Glomerular visceral epithelial cell (primary cell): ENCODE data around the gene FAM120B.
"Not testable (repeated sequence)": the region's sequence is repeated elsewhere in the genome, so short reads cannot be mapped to it uniquely, and the experiment has no call there.

Experiments used
- DNase-seq: peaks from one replicate; pipeline ENCODE4 v3.0.0-alpha.2; 2016; ENCODE audit errors: extremely low spot score

FAM120B gene

DNA sequence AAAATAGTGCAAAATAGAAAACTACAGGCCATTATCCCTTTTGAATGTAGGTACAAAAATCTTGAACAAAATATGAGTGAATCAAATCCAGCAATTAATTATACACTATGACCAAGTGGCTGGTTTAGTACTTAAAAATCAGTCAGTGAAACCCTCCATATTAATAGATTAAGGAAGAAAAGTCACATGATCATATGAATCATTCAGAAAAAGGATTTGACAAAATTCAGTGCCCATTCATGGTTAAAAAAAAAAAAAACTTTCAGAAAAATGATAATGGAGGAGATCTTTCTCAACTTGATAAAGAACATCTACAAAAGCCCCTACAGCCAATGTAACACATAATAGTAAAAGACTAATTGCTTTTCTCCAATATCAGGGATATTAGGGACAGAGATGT, 75.0 kb downstream of the FAM120B start:
- no peak for DNase-seq

DNA sequence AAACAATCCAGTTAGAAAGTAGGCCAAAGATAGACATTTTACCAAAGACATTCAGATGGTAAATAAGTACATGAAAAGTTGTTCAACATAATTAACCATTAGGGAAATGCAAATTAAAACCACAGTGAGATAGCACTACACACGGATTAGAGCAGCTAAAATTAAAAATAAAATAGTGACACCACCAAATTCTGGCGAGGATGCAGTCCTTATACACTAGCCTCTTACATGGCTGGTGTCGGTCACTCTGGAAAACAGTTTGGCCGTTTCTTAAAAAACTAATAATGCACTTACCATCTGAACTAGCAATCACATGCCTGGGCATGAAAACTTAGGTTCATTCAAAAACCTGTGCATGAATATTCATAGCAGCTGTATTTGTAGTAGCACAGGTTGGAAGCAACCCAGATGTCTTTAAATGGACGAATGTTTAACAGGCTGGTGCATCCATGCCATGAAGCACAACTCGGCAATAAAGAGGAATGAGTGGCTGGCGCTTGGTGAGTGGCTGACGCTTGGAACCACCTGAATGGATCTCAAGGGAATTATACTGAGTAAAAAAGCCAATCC, 77.0 kb downstream of the FAM120B start:
- no peak for DNase-seq

GRCh38 chr6:170385506-170385905, 78.9 kb downstream of the FAM120B start:
- DNase-seq: no peak

DNA sequence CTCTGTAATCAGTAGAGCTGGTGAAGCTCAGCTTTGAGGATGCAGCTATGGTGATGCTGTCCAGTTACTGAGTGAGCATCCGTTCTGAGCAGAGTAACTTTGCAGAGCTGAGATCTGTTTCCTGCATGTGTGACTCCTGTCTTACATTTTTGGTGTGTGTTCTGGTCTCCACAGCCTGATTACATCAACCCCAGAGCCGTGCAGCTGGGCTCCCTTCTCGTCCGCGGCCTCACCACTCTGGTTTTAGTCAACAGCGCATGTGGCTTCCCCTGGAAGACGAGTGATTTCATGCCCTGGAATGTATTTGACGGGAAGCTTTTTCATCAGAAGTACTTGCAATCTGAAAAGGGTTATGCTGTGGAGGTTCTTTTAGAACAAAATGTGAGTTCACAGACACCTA, 81.6 kb downstream of the FAM120B start:
- no peak for DNase-seq

- DNase-seq: no peak
These were observed 86.5 kb downstream of the FAM120B start for GRCh38 chr6:170393033-170393432.

GRCh38 chr6:170393807-170394399, 87.3 kb downstream of the FAM120B start:
- peak; percentile 68 for DNase-seq

- no peak for DNase-seq
These were observed 88.4 kb downstream of the FAM120B start for GRCh38 chr6:170394980-170395379.

- not testable (repeated sequence) for DNase-seq
These were observed 92.3 kb downstream of the FAM120B start for GRCh38 chr6:170398743-170399369.

DNA sequence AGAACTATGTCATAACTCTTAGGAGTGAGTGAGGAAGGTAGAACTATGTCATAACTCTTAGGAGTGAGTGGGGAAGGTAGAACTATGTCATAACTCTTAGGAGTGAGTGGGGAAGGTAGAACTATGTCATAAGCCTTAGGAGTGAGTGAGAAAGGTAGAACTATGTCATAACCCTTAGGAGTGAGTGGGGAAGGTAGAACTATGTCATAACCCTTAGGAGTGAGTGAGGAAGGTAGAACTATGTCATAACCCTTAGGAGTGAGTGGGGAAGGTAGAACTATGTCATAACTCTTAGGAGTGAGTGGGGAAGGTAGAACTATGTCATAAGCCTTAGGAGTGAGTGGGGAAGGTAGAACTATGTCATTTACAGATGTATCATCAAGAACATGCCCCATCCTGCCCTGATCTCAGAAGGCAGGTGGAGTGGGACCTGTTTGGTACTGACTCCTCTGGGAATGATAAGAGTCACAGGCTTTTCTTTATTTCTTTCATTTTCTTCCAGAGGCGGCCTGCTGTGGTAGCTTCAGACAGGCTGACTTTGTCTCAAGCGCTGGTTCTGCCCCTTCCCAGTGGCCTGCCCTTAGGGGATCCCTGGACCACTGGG, 93.5 kb downstream of the FAM120B start:
- DNase-seq: not testable (repeated sequence)

DNA sequence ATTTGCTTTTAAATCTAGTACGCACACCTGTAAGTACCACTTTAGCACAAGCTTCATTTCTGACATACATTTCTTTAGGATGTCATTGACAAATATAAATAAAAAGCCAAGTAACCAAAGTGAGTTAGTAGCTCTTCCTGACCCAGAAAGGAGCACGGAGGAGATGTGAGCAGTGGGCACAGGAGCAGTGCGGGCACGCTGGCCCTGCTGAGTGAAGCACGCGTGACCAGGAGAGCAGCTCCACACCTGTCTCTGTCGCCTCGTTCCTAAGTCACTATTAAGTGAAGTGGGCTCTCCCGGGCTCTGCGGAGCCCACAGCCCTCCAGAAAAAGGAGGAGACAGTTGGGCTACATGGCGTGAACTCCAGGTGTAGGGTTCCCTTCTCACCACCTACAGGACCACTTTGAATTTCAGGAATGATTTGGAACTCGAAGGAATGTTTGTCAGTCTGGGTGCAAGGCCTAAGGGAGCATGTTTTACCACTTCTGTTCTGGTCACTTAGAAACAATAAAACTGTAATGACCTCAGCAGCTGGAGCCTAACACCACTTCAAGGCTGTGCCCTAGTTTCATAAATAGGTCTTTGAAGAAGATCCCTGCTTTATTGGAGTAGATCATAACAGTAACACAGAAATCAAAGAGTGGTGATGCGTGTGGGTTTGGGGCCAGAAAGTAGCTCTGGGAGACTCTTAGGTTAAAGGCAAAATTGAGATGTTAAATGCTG, 95.9 kb downstream of the FAM120B start:
- no peak for DNase-seq

- peak; percentile 69 for DNase-seq
These were observed 96.9 kb downstream of the FAM120B start for GRCh38 chr6:170403451-170403850.

DNA sequence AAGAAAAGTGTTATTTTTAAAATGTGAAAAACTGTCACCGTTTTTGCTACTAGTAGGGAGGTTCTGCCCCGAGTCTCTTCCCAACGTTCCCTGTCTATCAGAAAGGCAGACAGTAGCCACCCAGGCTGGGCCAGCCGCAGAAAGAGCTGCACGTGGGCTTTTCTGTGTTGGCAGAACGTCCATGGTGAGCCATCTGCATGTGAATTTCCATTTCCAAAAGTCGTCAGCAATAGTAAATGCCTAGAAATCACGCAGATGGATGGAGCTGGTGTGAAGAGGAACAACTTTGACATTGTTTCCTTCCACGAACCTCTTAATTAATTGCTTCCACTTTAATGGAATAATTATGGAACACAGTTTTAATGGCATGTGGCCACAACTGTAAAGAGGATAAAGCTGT, 97.5 kb downstream of the FAM120B start:
- DNase-seq: no peak

DNA sequence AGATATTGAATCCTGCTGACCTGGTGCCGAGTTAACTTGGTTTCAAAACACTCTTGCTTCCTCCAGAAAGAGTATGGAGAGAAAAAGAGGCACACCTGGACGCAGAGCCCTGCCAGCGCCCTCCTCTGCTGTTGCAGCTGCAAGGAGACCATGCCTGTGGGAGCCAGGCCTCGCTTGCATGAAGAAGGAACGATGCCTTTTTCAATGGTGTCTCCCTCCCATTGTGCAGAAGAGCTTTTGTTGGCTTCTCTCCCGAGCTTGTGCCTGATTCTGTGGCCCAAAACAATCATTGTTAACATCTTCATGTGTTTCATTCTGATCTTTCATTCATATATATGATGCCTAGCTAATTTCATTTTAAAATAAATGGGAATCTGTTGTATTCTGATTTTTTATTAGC, 98.1 kb downstream of the FAM120B start:
- no peak for DNase-seq

GRCh38 chr6:170405311-170405975, 98.9 kb downstream of the FAM120B start:
- DNase-seq: peak; percentile 95

DNA sequence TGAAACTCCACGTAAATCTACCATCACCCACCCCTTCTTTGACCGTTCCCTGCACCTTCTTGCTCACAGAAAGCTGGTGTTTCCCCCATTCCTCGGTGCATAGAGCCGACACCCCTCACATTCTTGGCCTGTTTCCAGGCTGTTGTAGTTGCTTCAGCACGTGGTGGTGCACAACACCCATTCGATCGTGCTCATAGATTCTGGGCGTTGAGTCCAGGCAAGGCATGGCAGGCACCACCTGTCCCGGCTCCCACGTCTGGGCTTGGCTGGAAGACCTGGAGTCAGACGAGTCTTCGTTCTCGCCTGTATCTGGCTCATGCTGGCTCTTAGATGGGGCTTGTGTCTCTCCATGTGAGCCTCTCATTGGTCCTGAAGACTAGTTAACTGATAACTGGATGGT, 100.6 kb downstream of the FAM120B start:
- no peak for DNase-seq

DNA sequence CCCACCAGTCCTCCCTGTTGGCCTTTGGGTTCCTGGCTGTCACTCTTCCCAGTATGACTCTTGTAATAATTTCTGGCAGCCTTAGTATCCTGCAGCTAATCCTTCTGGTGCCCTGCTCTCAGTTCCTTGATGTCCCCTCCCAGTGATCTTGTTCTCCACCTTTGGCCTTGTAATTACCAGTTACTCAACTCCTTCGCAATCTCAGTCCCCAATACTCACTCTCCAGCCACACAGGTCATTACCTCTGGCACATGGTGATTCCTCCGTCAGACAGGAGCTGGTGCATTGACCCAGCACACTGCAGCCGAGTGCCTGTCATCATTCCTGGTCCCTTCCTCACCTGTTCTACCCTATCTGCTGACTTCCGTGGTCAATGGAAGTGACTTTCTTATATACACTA, 101.4 kb downstream of the FAM120B start:
- no peak for DNase-seq

DNA sequence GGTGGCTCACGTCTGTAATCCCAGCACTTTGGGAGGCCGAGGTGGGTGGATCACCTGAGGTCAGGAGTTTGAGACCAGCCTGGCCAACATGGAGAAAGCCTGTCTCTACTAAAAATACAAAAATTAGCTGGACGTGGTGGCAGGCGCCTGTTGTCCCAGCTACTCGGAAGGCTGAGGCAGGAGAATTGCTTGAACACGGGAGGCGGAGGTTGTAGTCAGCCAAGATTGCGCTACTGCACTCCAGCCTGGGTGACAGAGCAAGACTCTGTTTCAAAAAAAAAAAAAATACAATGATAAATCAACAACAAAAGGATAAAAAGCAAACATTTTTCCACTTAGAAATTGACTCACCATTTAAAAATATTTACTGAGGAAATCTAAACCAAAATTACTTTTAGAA, 103.2 kb downstream of the FAM120B start:
- not testable (repeated sequence) for DNase-seq

- no peak for DNase-seq
These were observed 103.7 kb downstream of the FAM120B start for GRCh38 chr6:170410241-170410640.

DNA sequence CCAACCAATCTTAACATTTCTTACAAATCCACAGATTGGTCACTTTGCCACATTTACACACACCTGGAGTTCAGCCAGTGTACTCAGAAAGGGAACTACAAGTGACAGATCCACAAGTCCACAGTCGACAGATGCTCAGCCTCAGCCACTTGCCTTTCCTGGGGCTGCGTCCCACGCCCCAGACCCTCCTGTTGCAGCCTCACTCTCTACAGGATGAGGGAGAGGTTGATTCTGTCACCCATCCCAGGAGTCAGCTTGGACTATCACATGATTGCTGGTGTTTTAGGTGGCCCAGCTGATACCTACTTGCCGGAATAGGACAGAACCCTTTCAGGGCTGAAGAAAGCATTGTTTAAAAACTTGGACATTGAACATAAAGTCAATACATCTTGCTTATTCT, 108.8 kb downstream of the FAM120B start:
- DNase-seq: no peak

- DNase-seq: no peak
These were observed 109.7 kb downstream of the FAM120B start for GRCh38 chr6:170416303-170416702.

DNA sequence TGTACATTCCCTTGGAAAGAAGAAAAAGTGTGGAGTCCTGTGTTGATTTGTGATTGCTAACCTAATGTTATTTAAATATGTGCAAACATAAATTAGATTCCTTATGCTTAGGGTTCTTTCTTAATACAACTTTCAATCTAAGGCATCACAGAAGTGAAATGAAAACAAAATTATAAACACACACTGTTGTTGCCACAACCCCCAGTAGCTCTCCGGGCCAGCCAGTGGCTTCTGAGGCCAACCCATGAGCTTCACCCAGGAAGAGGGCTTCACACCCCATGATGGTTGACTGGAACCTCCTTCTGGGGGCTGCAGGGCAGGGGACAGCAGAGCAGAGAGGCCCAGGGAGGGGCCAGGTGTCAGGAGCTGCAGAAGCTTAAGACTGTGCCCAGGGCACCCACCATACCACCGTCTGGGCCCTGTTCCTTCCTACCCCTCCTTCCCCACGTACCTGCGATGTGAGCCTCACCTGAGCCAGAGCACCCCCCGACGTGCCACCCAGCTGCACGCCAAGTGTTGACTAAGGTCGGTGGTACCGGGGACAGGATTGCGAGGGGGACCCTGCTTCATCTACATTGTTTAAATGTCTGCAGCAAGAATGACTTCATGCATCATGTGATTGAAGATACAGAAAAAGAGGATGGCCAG, 110.5 kb downstream of the FAM120B start:
- no peak for DNase-seq
